ENCODE results near the gene PTBP1.

DNA sequence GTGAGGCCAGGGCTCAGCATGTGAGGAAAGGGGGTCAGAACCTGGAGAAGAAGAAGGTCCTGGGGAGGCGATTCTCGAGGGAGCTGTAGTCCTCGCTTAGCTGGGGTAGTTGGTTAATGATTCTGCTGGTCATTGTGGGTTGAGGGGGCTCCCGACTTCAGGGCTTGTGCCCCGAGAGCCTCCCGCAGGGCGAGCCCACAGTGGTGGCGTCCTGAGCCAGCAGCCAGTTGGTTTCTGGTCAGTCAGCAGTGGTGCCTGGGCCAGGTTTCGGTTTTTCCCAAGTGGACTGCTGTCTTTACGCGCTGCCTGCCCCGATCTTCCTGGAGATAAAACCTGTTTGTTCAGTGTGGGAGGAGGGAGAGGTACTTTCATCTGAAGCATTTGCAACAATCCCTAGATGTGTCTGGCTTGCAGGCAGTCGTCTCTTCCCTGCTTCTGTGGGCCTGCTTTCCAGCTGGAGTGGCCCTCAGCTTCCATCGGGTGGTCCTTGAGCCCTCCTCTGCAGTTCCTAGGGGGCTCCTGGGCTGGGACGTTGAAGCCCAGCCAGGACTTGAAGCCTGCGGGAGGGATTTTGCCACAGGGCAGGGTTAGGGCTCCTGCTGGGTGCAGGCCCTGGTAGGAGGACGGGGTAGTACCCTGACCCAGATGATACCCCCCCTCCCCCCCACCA is 3.2 kb downstream of the PTBP1 start:
- TF ChIP-seq, protein P1, sequence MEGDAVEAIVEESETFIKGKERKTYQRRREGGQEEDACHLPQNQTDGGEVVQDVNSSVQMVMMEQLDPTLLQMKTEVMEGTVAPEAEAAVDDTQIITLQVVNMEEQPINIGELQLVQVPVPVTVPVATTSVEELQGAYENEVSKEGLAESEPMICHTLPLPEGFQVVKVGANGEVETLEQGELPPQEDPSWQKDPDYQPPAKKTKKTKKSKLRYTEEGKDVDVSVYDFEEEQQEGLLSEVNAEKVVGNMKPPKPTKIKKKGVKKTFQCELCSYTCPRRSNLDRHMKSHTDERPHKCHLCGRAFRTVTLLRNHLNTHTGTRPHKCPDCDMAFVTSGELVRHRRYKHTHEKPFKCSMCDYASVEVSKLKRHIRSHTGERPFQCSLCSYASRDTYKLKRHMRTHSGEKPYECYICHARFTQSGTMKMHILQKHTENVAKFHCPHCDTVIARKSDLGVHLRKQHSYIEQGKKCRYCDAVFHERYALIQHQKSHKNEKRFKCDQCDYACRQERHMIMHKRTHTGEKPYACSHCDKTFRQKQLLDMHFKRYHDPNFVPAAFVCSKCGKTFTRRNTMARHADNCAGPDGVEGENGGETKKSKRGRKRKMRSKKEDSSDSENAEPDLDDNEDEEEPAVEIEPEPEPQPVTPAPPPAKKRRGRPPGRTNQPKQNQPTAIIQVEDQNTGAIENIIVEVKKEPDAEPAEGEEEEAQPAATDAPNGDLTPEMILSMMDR (IDR thresholded peaks at IDR 0.05; ENCODE audit: low read length) = no peak
- no peak for TF ChIP-seq EZH2 (optimal IDR thresholded peaks at IDR 0.05; ENCODE audit: low read depth, low read length)

Data from MM.1S (cell line).